ENCODE measurements around the gene TMEM61.

DNA sequence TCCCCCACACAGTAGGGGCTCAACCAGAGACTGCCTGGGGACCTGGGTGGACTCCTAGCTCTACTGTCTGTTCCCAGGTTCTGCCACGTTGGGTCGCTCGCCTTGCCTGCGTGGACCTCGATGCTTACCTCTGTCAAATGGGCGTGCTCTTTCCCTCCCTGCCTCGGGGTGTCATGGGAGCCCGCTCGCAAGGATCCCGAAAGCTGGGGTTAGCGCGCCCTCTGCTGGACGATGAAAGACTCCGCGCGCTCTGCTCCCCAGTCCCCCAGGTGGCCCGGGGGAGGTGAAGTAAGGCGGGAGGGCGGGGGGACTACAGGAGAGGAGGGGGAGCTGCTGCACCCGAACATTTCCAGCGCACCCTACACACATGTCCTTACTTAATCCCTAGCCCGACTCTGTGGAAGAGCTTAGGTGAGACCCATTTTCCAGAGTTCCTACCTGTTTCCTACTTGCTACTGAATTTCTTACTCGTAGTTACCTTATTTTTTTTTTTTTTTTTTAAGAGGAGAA lies 16.0 kb downstream of the TMEM61 start:
- TF ChIP-seq, protein P1, sequence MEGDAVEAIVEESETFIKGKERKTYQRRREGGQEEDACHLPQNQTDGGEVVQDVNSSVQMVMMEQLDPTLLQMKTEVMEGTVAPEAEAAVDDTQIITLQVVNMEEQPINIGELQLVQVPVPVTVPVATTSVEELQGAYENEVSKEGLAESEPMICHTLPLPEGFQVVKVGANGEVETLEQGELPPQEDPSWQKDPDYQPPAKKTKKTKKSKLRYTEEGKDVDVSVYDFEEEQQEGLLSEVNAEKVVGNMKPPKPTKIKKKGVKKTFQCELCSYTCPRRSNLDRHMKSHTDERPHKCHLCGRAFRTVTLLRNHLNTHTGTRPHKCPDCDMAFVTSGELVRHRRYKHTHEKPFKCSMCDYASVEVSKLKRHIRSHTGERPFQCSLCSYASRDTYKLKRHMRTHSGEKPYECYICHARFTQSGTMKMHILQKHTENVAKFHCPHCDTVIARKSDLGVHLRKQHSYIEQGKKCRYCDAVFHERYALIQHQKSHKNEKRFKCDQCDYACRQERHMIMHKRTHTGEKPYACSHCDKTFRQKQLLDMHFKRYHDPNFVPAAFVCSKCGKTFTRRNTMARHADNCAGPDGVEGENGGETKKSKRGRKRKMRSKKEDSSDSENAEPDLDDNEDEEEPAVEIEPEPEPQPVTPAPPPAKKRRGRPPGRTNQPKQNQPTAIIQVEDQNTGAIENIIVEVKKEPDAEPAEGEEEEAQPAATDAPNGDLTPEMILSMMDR (conservative IDR thresholded peaks at IDR 0.05 in 1 of 2, IDR thresholded peaks at IDR 0.05 in 1 of 2; ENCODE audit: low read depth in 1 of 2, low read length in 2 of 2) = peak; percentile 66 to 74
- no peak for TF ChIP-seq EZH2 (IDR thresholded peaks at IDR 0.05; ENCODE audit: low read length, missing control alignments)
